Hepatocyte (in vitro differentiated cells): ENCODE measurements around the gene BCL3.

ENCODE experiments used
- EZH2 ChIP-seq: fragments of 200-600 bp; sonication (generic); IDR thresholded peaks from 2 replicates; pipeline ENCODE4 v1.6.1; 2016; ENCODE audit warnings: antibody characterized with exemption, mild to moderate bottlenecking, borderline replicate concordance
- EZH2phosphoT487 ChIP-seq: fragments of 200-600 bp; sonication (generic); IDR thresholded peaks from one replicate; pipeline ENCODE4 v1.6.1; 2018; ENCODE audit warnings: antibody characterized with exemption, mild to moderate bottlenecking, low read depth, moderate library complexity; ENCODE audit not compliant: unreplicated experiment, severe bottlenecking
- TF ChIP-seq, protein P1 (sequence below): fragments of 200-600 bp; sonication (generic); IDR thresholded peaks from 2 replicates; pipeline ENCODE4 v1.5.1; 2016; ENCODE audit warnings: antibody characterized with exemption, mild to moderate bottlenecking; ENCODE audit not compliant: poor library complexity

DNA sequence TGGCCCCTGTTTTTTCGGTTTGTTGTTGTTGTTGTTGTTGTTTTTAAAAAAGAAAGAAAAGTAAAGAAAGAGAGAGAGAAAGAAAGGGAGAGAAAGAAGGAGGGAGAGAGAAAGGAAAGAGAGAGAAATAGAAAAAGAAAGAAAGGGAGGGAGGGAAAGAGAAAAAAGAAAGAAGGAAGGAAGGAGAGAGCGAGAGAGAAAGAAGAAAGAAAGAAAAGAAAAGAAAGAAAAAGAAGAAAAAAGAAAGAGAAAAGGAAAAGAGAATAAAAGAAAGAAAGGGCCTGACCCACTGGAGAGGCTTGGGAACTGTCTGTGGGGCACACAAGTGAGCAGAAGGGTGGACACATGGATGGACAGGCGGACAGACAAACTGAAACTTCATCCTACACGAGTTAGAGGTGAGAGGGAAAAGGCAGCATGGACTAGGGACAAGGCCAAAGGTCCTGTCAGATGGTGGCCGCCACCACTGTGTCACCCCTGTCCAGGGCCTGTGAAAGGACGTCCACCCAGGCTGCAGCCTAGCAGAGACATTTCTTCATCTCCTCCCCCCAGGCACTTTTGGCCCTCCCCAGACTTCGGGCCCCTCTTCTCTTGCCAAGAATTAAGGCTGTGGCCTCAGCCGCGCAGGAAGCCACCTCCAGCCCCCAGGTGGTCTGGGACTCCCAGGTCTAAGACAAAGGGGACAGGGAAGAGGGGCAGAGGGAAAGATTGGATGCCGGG, 51.3 kb downstream of the BCL3 start:
- TF ChIP-seq, protein P1, sequence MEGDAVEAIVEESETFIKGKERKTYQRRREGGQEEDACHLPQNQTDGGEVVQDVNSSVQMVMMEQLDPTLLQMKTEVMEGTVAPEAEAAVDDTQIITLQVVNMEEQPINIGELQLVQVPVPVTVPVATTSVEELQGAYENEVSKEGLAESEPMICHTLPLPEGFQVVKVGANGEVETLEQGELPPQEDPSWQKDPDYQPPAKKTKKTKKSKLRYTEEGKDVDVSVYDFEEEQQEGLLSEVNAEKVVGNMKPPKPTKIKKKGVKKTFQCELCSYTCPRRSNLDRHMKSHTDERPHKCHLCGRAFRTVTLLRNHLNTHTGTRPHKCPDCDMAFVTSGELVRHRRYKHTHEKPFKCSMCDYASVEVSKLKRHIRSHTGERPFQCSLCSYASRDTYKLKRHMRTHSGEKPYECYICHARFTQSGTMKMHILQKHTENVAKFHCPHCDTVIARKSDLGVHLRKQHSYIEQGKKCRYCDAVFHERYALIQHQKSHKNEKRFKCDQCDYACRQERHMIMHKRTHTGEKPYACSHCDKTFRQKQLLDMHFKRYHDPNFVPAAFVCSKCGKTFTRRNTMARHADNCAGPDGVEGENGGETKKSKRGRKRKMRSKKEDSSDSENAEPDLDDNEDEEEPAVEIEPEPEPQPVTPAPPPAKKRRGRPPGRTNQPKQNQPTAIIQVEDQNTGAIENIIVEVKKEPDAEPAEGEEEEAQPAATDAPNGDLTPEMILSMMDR, result no peak
- TF ChIP-seq EZH2 (no peak), EZH2phosphoT487 (no peak)
